GM12891 (cell line): ENCODE results near the gene RASAL1.
"Not testable (repeated sequence)": the region's sequence is repeated elsewhere in the genome, so short reads cannot be mapped to it uniquely, and the experiment has no call there.

Source experiments
- DNase-seq: peaks from one replicate; pipeline ENCODE4 v3.0.0; 2011; ENCODE audit warnings: low spot score; ENCODE audit not compliant: insufficient read length
- FAIRE-seq: peaks from 2 replicates; lab custom pipeline; 2011; peaks lifted over from hg19 to GRCh38; lab: Jason Lieb, UNC
- PAX5 ChIP-seq: IDR thresholded peaks from 2 replicates; pipeline ENCODE4 v1.6.1; 2011; ENCODE audit warnings: low read length, moderate library complexity, mild to moderate bottlenecking; ENCODE audit not compliant: insufficient read depth, severe bottlenecking
- POLR2A ChIP-seq: IDR thresholded peaks from 2 replicates; pipeline ENCODE4 v1.6.1; 2011; ENCODE audit warnings: low read depth, low read length, control low read depth
- POLR2AphosphoS5 ChIP-seq: IDR thresholded peaks from 2 replicates; pipeline ENCODE4 v1.6.1; 2011; ENCODE audit warnings: low read depth, low read length, control low read depth
- POU2F2 ChIP-seq: IDR thresholded peaks from 2 replicates; pipeline ENCODE4 v1.6.1; 2011; ENCODE audit warnings: low read depth, mild to moderate bottlenecking, control low read depth, low read length, moderate library complexity
- SPI1 ChIP-seq: IDR thresholded peaks from 2 replicates; pipeline ENCODE4 v1.6.1; 2011; ENCODE audit warnings: low read depth, low read length, control low read depth
- TAF1 ChIP-seq: IDR thresholded peaks from 2 replicates; pipeline ENCODE4 v1.6.1; 2011; ENCODE audit warnings: low read depth, low read length, control low read depth

The RASAL1 gene

DNA sequence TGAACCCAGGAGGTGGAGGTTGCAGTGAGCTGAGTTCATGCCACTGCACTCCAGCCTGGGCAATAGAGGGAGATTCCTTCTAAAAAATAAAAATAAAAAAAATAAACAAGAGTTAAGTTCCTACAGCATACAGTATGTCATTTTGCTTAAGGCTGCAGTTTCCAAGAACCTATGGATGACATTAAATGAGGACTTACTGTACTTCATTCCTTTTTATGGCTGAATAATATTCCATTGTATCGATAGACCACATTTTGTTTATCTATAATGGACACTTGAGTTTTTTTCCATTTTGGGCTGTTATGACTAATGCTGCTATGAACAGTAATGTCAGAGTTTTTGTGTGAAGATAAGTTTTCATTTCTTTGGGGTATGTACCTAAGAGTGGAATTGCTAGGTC, 17.4 kb downstream of the RASAL1 start:
- FAIRE-seq, result no peak
- TF ChIP-seq SPI1 (no peak), PAX5 (no peak), POLR2A (no peak), TAF1 (no peak), POU2F2 (no peak), POLR2AphosphoS5 (no peak)
- DNase-seq, result no peak

DNA sequence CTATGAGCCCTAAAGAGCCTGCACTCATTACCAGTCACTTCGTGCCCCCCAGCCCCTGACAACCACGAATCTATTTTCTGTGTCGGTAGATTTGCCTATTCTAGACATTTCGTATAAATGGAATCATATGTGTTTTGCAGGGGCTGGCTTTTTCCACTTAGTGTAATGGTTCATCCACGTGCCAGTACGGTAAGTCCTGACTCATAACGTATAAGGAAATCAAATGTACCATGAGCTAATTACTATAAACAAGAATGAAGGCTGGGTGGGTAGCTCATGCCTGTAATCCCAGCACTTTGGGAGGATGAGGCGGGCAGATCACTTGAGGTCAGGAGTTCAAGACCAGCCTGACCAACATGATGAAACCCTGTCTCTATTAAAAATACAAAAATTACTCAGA, 17.9 kb downstream of the RASAL1 start:
- not testable (repeated sequence) for DNase-seq, FAIRE-seq

DNA sequence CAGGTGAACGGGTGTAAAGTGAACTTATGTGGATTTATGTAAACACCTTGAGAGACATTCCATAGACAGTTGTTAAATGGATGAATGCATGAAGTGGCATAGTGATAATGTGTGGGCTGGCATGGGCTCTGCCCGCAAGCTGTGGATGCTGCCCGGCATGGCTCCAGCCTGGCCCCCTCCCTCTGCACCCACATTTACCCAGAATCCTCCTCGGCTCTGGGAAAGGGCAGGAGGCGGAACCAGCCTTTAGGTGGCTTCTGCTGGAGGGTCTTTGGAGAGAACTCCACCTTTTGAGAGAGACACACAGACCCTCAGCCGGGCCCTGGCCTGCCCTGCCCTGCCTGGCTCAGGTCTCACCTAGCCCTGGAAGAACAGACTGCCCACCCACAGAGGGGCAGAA, 18.7 kb downstream of the RASAL1 start:
- no peak for TF ChIP-seq POLR2AphosphoS5
- FAIRE-seq, result no peak
- DNase-seq, result no peak

DNA sequence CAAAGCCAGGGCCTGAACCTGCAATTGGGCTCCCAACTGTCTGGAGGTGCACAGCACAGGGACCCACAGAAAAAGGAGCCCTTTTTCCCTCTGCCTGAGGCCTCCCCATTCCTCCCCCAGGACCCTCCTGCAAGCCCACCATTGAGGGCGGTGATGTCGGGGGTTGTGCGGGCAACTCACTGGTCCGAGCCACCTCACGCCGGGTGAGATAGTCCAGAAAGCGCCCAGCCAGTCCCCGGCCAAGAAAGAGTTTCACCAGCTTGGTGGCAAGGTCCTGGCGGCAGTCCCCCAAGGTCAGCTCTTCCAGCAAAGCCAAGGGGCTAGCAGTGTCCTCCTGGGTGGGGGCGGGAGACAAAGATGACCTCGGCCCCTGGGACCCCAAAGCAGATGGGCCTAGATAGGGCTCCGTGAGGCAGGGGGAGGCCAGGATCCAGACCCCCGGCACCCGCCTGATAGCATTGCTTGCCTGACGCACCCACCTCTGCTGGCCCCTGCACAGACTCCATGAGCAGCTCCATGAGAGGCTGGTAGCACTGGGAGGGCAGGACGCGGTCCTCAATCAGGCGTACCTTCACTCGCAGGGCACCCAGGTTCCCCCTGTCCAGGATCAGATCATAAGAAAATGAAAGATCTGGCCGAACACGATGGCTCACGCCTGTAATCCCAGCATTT, 20.0 kb downstream of the RASAL1 start:
- DNase-seq, result no peak
- TF ChIP-seq TAF1 (no peak), SPI1 (no peak), PAX5 (no peak), POU2F2 (no peak), POLR2AphosphoS5 (no peak), POLR2A (no peak)
- no peak for FAIRE-seq

DNA sequence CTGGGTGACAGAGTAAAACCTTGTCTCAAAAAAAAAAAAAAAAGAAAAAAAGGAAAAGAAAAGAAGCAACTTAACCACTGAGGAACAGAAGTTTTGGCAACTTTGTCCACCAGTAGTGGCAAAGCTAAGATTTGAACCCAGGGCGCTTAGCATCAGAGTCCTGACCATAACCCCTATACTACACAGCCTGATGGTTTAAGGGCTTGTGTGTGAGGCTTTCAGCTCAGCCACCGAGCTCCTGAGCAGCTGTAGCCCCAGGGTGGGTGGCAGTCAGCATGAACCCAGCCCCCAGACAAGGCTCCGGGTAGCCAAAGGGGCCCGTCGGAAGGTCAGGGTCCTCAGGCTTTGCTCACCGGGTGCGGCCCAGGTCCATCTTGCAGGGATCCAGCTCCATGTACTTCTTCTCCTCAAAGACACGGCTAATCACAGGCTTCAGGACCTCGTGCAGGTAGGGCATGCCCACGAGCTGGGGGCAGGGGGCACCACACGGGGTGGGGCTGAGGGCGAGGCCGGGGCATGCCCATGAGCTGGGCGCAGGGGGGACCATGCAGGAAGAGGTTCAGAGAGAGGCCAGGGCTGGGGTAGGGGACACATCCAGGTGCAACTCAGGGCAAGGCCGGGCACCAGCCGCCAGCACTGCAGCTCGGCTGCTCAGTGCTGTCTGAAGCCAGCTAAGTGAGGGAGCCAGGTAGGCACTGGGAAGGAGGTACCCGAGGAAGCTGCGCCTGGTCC, 20.9 kb downstream of the RASAL1 start:
- FAIRE-seq (no peak), DNase-seq (no peak)
- no peak for TF ChIP-seq POLR2AphosphoS5
- no peak for TF ChIP-seq SPI1
- no peak for TF ChIP-seq PAX5
- no peak for TF ChIP-seq TAF1
- TF ChIP-seq POLR2A, result no peak
- TF ChIP-seq POU2F2, result no peak

DNA sequence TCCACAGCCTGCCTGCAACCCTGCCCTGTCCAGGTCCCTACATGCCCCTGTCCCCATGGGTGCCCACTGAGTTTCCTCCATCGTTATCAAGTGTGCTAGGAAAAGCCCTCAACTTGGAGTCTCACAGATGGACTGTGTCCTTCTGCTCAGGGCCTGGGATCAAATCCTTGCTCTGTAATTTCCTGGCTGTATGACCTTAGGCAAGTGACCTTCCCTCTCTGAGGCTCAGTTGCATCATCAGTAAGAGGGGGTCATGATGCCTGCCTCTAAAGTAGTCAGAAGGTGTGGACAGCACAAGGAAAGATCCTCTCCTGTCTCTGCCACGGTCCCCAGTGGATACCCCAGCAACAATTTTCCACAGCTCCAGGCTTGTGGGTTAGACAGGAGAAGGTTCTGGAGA, 22.2 kb downstream of the RASAL1 start:
- no peak for FAIRE-seq
- TF ChIP-seq POLR2AphosphoS5 (no peak), POU2F2 (no peak), SPI1 (no peak)
- no peak for DNase-seq

DNA sequence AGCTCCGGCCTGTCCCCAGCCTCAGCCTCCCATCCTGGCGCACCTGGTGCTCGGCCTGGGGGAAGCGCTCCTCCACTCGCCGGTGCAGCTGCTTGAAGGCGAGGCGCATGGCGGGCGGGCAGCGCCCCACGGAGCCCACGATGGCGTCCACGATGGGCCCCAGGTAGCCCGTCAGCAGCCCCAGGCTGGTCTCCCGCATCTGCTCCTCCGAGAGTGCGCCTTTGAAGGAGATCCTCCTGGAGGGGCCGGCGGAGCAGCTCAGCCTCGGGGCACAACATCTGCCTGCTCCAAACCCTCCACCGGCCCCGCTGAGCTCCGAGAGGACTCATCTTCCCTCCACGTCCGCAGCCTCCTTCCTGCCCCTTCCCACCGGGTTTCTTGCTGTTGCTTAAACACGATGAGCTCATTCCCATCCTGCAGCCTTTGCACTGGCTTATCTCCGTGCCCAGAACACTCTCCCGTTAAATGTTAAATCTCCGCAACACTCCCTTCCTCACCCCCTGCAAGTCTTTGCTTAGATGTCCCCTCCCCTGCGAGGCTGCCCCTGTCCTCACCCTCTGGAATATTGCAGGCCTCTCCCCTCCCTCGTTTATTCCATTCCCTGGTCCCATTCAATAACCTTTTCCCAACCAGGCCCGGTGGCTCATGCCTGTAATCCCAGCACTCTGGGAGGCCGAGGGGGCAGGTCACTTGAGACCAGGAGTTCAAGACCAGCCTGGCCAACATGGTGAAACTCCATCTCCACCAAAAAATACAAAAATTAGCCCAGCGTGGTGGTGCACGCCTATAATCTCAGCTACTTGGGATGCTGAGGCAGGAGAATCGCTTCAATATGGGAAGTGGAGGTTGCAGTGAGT, 23.3 kb downstream of the RASAL1 start:
- TF ChIP-seq PAX5, result no peak
- no peak for TF ChIP-seq POU2F2
- TF ChIP-seq POLR2AphosphoS5, result no peak
- no peak for TF ChIP-seq SPI1
- no peak for TF ChIP-seq TAF1
- TF ChIP-seq POLR2A, result no peak
- FAIRE-seq (no peak), DNase-seq (no peak)

DNA sequence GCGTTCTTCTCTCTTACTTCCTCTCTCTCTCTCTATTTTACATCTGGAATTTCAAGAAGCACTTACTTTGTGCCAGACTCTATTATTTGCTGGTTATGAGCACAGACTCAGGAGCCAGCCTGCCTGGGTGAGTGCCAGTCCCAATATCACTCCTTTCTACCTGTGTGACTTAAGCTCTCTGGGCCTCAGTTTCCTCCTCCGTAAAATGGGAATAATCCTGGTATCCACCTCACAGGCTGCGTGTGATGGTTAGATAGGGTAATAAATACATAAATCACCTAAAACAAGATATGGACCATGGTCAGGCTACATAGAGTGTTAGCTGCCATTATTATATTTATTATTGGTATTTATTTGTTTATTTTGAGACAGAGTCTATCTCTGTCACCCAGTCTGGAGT, 24.3 kb downstream of the RASAL1 start:
- TF ChIP-seq POU2F2, result no peak
- TF ChIP-seq POLR2AphosphoS5, result no peak
- TF ChIP-seq SPI1, result no peak
- no peak for TF ChIP-seq TAF1
- TF ChIP-seq PAX5, result no peak
- TF ChIP-seq POLR2A, result no peak

DNA sequence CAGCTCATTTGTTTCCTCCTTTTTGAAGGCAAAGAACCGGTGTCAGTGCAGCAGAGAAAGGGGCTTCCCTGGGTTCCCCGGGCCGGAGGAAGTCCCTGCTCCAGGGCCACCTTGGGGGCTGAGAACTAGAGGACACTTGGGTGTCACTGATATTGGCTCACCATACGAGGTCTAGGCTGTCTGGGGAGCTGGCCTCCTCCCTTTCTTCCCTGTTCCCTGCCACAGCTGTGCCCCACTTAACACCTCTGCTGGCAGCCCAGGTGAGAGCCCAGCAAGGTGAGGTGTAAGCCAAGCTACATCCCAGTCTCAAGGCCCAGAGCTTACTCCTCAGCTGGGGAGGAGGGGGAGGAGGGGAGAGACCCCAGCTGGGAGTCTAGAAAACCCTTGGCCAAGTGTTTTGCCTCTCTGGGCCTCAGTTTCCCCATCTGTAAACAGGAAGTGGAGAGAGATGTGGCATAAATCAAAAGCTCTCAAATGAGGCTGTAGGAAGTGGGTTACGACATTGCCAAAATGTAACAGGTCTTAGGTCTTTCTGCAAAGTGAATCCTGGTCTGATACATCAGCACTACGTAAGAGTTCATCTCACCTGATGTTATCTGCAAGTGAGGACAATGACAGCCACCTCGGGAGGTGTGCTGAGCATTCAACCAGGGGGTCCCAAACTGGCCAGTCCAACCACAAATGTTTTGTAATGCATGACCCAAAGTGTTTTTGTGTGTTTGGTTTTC, 25.5 kb downstream of the RASAL1 start:
- DNase-seq (no peak), FAIRE-seq (no peak)
- no peak for TF ChIP-seq POLR2AphosphoS5
- TF ChIP-seq TAF1, result no peak
- TF ChIP-seq POLR2A, result no peak
- TF ChIP-seq PAX5, result no peak
- TF ChIP-seq POU2F2, result no peak
- TF ChIP-seq SPI1, result no peak

More for the DNA sequence above, 24.3 kb downstream of the RASAL1 start:
- FAIRE-seq, result no peak
- no peak for DNase-seq

DNA sequence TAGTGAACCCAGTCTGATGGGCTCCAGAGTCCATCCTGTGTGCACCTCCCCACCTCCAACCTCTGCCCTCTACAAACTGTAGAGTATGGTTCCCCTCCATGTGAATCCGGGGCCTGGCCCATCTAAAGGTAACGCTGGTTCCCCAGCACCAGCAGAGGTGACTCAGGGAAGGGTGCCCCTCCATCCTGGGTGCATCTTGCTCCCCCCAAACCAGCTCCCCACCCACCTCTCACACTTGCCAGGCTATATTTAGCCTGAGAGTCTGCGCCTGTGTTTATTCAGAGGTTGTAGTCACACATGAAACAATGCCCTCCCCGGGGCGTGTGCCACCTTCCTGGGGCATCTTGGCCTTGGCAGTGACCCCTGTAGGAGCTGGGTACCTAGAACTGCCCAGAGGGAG, 26.2 kb downstream of the RASAL1 start:
- TF ChIP-seq POLR2AphosphoS5 (no peak), POLR2A (no peak), TAF1 (no peak), POU2F2 (no peak), PAX5 (no peak), SPI1 (no peak)
- FAIRE-seq (no peak), DNase-seq (no peak)
